Measurements from ENCODE around the gene PTPMT1. TPM values are rescaled to one million over a fixed set of nuclear protein-coding genes. Genes with fewer than 3 reads are reported as not detected.

Gene PTPMT1
- total RNA-seq, 1 experiment from 2014 or later, result 108 TPM

DNA sequence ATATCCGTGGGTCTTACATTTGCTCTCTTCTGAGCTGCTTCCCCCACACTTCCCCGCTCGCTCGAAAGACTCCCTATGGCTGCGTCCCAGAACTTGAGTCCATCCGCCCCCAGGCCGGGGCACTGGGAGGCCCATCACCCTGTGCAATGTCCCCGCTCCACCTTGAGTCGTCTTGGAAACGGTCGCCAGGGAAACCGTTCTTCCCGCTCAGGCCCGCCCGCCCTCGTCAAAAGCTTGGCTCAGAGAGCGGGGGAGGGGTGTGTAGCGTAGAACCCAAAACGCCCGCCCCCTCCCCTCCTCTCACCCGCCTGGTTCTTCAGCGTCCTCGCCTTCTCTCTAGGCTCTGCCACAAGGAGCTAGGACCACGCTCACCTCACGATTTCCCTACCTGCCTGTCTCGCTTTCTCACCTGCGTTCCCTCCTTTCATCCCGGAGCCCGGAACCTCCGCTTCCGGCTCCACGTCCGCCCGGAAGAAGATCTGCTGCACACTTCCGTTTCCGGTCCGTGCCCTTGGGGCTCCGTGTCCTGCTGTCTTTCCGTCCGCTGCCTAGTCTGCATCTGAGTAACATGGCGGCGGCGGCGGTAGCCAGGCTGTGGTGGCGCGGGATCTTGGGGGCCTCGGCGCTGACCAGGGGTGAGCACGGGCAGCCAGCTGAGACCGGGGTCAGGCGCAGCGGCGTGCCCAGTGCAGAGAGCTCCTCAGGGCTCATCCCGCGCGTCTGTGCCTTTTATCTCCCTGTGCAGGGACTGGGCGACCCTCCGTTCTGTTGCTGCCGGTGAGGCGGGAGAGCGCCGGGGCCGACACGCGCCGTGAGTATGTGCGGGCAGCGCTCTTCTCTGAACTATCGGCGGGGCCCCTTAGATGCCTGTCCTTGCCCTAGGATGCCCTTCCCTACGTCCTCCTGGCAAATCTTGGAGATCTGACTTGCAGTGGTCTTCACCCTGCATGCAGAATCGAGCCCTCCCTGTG lies 13.4 kb downstream of the PTPMT1 start, which contains the start of the genes KBTBD4 and NDUFS3:
TSS of gene KBTBD4 (minus strand) at position 447 of the 971 bp plus-strand sequence. CDS start at position 428, 19 bp downstream.
TSS of gene NDUFS3 (plus strand) at position 551 of the 971 bp plus-strand sequence. CDS start at position 569, 18 bp downstream.
- CTCF ChIA-PET, result interaction anchor here (1.0 kb wide), 1 partner anchor 25 kb away, joined by 4 read pairs; no protein-coding TSS in a partner anchor
- peak within 1 kb of the TSS; percentile 95 for H3K4me3 ChIP-seq (ENCODE audit: low read depth, low read length)
- H3K9me3 ChIP-seq, result no peaks in the 10 kb centered on the region
- H3K27me3 ChIP-seq (replicated peaks; ENCODE audit: control insufficient read depth, insufficient read depth, low read length), result no peaks in the 10 kb centered on the region
- BruUV-seq (replicated peaks), result TSS peak; percentile 63
- H3K4me1 Mint-ChIP-seq (ENCODE audit: low read depth, unreplicated experiment), result peaks cover 6% of the 10 kb centered on the region
- DNase-seq, result peak; percentile 93 to 94
- no peaks in the 10 kb centered on the region for H3K9me3 Mint-ChIP-seq (ENCODE audit: unreplicated experiment)
- peak within 1 kb of the TSS; percentile 91 for H3K4me3 Mint-ChIP-seq (ENCODE audit: unreplicated experiment)
- H3K27ac Mint-ChIP-seq (ENCODE audit: unreplicated experiment), result peak within 1 kb of the TSS; percentile 95
- peaks cover 78% of the 10 kb centered on the region for H3K36me3 Mint-ChIP-seq (ENCODE audit: insufficient read depth, unreplicated experiment)
- peaks cover 1% of the 10 kb centered on the region; the same call in 1 of the 2 replicates for H3K36me3 ChIP-seq (ENCODE audit: control insufficient read depth, insufficient read depth, low read length)
- POLR2A ChIA-PET, result interaction anchor here (0.5 to 1.6 kb wide), 4 partner anchors 11 to 1661 kb away, joined by 4 to 12 read pairs (median 6); no protein-coding TSS in a partner anchor
- intact Hi-C loops (cut with micrococcal nuclease; ENCODE audit: unreplicated experiment), result loop anchor here (1.0 kb wide), 1 partner anchor 26 kb away; the partner anchor contains the start of gene CELF1
- H3K27me3 Mint-ChIP-seq (ENCODE audit: insufficient read depth, unreplicated experiment), result no peaks in the 10 kb centered on the region
- H3K4me1 ChIP-seq, result peaks cover 5% of the 10 kb centered on the region; the same call in 1 of the 2 replicates
- TF ChIP-seq, protein P1, sequence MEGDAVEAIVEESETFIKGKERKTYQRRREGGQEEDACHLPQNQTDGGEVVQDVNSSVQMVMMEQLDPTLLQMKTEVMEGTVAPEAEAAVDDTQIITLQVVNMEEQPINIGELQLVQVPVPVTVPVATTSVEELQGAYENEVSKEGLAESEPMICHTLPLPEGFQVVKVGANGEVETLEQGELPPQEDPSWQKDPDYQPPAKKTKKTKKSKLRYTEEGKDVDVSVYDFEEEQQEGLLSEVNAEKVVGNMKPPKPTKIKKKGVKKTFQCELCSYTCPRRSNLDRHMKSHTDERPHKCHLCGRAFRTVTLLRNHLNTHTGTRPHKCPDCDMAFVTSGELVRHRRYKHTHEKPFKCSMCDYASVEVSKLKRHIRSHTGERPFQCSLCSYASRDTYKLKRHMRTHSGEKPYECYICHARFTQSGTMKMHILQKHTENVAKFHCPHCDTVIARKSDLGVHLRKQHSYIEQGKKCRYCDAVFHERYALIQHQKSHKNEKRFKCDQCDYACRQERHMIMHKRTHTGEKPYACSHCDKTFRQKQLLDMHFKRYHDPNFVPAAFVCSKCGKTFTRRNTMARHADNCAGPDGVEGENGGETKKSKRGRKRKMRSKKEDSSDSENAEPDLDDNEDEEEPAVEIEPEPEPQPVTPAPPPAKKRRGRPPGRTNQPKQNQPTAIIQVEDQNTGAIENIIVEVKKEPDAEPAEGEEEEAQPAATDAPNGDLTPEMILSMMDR (IDR thresholded peaks at IDR 0.05; ENCODE audit: insufficient read depth in 1 of 2, low read depth in 1 of 2, low read length in 1 of 2, severe bottlenecking in 1 of 2, unreplicated experiment in 1 of 2), result no peak

DNA sequence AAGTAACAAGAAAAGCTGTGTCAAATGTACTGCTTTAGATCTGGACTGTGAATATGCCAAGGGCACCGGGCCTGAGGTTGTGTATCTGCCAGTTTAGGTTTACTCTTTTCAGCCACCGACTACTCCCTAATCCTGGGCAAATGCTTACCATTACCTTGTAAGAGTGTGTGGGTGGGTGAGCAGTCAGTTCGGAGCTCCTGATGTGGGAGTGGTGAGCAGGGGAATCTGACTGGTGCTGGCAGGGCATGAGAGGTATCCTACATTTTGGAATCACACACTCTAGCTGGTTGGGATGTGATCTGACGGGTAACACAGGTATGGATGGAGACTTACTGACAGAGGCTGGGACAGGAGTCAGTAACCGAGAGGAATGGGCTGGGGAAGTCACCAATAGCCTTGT lies 18.4 kb downstream of the PTPMT1 start:
- Mint-ChIP-seq H3K36me3 (ENCODE audit: insufficient read depth, unreplicated experiment) (peaks cover 44% of the 10 kb centered on the region), H3K27me3 (ENCODE audit: insufficient read depth, unreplicated experiment) (no peaks in the 10 kb centered on the region), H3K27ac (ENCODE audit: unreplicated experiment) (no peak overlapping the region), H3K4me3 (ENCODE audit: unreplicated experiment) (no peak overlapping the region), H3K9me3 (ENCODE audit: unreplicated experiment) (no peaks in the 10 kb centered on the region), H3K4me1 (ENCODE audit: low read depth, unreplicated experiment) (peaks cover 6% of the 10 kb centered on the region)
- CTCF ChIA-PET, result no interaction called here
- POLR2A ChIA-PET, result no interaction called here
- TF ChIP-seq, protein P1 (IDR thresholded peaks at IDR 0.05; ENCODE audit: insufficient read depth in 1 of 2, low read depth in 1 of 2, low read length in 1 of 2, severe bottlenecking in 1 of 2, unreplicated experiment in 1 of 2), result no peak
- Histone ChIP-seq H3K27me3 (replicated peaks; ENCODE audit: control insufficient read depth, insufficient read depth, low read length) (no peaks in the 10 kb centered on the region), H3K9me3 (no peaks in the 10 kb centered on the region), H3K4me1 (no peaks in the 10 kb centered on the region), H3K4me3 (ENCODE audit: low read depth, low read length) (no peak overlapping the region), H3K36me3 (ENCODE audit: control insufficient read depth, insufficient read depth, low read length) (peaks cover 1% of the 10 kb centered on the region; the same call in 1 of the 2 replicates)
- intact Hi-C loops (cut with micrococcal nuclease; ENCODE audit: unreplicated experiment), result no loop called here
- BruUV-seq (replicated peaks), result no TSS peak
- no peak for DNase-seq

DNA sequence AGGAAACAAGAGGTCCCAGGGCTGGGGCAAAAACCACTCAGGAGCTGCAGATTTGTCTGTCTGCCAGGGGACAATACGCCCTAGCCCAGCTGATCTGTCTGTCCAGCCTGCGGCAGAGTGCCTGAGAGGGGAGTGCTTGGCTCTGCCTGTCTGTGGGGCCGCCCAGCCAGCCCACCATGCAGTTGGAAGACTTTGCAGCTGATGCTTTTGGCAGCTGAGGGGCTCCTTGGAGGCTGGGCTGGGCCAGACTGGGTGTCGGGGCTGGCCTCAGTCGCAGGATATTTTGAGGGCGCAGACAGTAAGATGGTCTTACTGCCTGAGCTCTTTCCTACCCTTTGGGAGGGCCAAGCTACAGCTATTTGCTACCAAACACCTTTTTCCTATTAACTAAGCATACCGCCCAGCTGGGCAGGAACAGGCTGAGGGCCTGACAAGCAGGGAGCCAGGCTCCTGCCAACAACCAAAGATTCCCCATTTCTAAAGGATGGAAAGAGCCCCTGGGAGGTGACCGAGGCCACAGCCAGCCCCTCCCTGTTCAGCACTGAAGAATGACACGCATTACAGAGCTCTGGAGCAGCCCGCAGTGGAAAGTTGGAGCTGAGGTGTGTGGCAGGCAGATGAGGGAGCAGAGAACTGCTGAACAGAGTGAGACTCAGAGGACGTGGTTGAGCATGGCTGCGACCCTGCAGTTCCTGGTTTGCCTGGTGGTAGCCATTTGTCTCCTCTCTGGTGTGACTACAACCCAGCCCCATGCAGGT lies 20.9 kb downstream of the PTPMT1 start, which contains the start of gene FAM180B:
TSS of gene FAM180B (plus strand) at position 581 of the 758 bp plus-strand sequence. CDS start at position 672, 91 bp downstream.
- intact Hi-C loops (cut with micrococcal nuclease; ENCODE audit: unreplicated experiment), result no loop called here
- H3K9me3 ChIP-seq, result no peaks in the 10 kb centered on the region
- Mint-ChIP-seq H3K27me3 (ENCODE audit: insufficient read depth, unreplicated experiment) (no peaks in the 10 kb centered on the region), H3K27ac (ENCODE audit: unreplicated experiment) (no peak within 1 kb of the TSS), H3K9me3 (ENCODE audit: unreplicated experiment) (no peaks in the 10 kb centered on the region), H3K36me3 (ENCODE audit: insufficient read depth, unreplicated experiment) (peaks cover 36% of the 10 kb centered on the region), H3K4me3 (ENCODE audit: unreplicated experiment) (no peak within 1 kb of the TSS), H3K4me1 (ENCODE audit: low read depth, unreplicated experiment) (no peaks in the 10 kb centered on the region)
- TF ChIP-seq, protein P1 (IDR thresholded peaks at IDR 0.05; ENCODE audit: insufficient read depth in 1 of 2, low read depth in 1 of 2, low read length in 1 of 2, severe bottlenecking in 1 of 2, unreplicated experiment in 1 of 2), result no peak
- no peak for DNase-seq
- ChIA-PET CTCF (interaction anchor here (0.6 kb wide), 1 partner anchor 20 kb away, joined by 5 read pairs; no protein-coding TSS in a partner anchor), POLR2A (no interaction called here)
- H3K27me3 ChIP-seq (replicated peaks; ENCODE audit: control insufficient read depth, insufficient read depth, low read length), result no peaks in the 10 kb centered on the region
- no peaks in the 10 kb centered on the region for H3K4me1 ChIP-seq
- BruUV-seq (replicated peaks), result no TSS peak
- H3K36me3 ChIP-seq (ENCODE audit: control insufficient read depth, insufficient read depth, low read length), result peaks cover 1% of the 10 kb centered on the region; the same call in 1 of the 2 replicates
- no peak within 1 kb of the TSS for H3K4me3 ChIP-seq (ENCODE audit: low read depth, low read length)

All from Caco-2 (cell line).